T-helper 2 cell treated with Interferon-gamma antibody and Interleukin-4, amounts not matched to agents 5 μg/mL and 100 μg/mL, for 36 hours (primary cell): ENCODE data around the gene SREBF2.
A peak's percentile ranks its signal among the peaks of the same experiment; 100 is the strongest.

Source experiments
- DNase-seq: peaks from one replicate; pipeline ENCODE4 v3.0.0; 2021; ENCODE audit warnings: low spot score
- H3K27ac Mint-ChIP-seq: one replicate; pipeline ENCODE4 v1.8.0; 2021; ENCODE audit warnings: mild to moderate bottlenecking, mixed read lengths
- H3K27me3 Mint-ChIP-seq: one replicate; pipeline ENCODE4 v1.8.0; 2021; ENCODE audit warnings: low read depth, mixed read lengths
- H3K36me3 Mint-ChIP-seq: one replicate; pipeline ENCODE4 v1.8.0; 2021; ENCODE audit warnings: low read depth, mixed read lengths
- H3K4me1 Mint-ChIP-seq: one replicate; pipeline ENCODE4 v1.8.0; 2021; ENCODE audit warnings: low read depth, mixed read lengths
- H3K4me3 Mint-ChIP-seq: one replicate; pipeline ENCODE4 v1.8.0; 2022; ENCODE audit warnings: mild to moderate bottlenecking, moderate library complexity, mixed read lengths
- H3K9me3 Mint-ChIP-seq: one replicate; pipeline ENCODE4 v1.8.0; 2021; ENCODE audit warnings: mixed read lengths

The SREBF2 gene

DNA sequence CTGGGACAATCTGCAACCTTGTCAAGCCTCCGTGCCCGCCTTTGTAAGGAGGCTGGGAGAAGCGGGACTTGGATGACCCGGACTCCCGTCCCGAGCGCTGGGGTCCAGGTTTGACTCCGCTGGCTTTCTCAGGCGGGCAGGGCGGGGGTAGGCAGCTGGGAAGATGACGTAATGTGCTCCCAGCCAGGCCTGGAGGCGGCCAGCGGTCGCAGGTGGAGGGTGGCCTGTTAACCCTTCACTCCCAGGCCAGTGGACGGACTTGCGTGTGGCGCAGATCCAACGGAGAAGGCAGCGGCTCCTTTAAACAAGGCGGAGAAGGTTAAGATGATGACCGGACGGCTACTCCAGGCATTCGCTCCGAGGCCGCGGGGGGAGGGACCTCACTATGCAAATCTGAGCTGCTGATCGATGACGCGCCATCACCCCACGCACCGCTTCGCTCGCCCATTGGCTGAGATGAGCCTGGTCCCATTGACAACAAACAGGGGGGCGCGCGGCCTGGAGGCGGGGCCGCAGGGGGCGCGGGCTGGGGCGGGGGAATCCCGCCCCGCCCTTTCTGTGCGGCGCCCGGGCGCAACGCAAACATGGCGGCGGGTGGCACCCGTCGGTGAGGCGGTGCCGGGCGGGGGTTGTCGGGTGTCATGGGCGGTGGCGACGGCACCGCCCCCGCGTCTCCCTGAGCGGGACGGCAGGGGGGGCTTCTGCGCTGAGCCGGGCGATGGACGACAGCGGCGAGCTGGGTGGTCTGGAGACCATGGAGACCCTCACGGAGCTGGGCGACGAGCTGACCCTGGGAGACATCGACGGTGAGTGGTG is at the start of gene SREBF2:
Gene SREBF2, plus strand, starts transcription at position 553 of the 816 bp plus-strand sequence. Its CDS starts 166 bp downstream, at position 719.
- H3K36me3 Mint-ChIP-seq: peaks cover 53% of the 10 kb centered on the region
- no peaks in the 10 kb centered on the region for H3K27me3 Mint-ChIP-seq
- H3K4me1 Mint-ChIP-seq: peaks cover 46% of the 10 kb centered on the region
- H3K9me3 Mint-ChIP-seq: peaks cover 4% of the 10 kb centered on the region
- H3K4me3 Mint-ChIP-seq: peak within 1 kb of the TSS; percentile 95
- DNase-seq: peak; percentile 99
- peak within 1 kb of the TSS; percentile 99 for H3K27ac Mint-ChIP-seq

DNA sequence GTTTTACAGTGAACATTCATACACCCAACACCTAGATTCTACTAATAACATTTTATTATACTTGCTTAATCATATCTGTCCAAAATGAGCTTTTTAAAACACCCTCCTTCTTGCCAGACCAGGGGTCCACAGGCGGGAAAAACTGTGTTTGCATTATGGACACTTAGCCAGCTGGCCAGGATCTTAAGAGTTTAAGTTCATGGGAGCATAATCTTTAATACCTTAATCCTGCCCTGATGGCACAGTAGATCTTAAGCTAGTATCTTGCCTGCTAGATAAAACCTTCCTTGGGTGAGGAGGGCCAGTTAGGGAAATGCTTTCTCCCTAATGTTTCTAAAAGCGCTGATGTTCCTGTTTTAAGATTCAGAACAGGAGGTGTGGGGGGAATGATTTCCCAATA is 45.6 kb upstream of the SREBF2 start:
- Mint-ChIP-seq H3K36me3 (peaks cover 31% of the 10 kb centered on the region), H3K4me1 (peaks cover 21% of the 10 kb centered on the region), H3K27ac (no peak overlapping the region), H3K27me3 (no peaks in the 10 kb centered on the region), H3K9me3 (no peaks in the 10 kb centered on the region), H3K4me3 (no peak overlapping the region)
- DNase-seq: no peak

DNA sequence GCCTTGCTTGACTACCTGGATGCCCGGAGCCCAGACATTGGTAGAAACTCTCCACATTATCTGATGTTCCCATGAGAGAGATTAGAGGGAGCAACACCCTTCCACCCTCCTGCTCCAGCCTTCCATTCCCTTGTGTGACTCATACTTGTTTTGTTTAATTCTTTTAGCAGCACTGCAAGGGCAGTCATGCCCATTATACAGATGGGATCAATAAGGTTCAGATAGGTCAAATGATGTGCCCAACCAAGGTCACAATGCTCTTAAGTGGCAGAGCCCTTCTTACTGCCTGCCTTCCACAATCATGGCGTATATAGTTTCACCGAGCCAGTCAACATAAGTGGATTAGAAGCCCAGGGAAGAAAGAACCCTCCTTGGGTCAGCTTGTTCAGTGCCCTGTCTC is 39.0 kb upstream of the SREBF2 start:
- H3K4me3 Mint-ChIP-seq: no peak overlapping the region
- peaks cover 42% of the 10 kb centered on the region for H3K36me3 Mint-ChIP-seq
- H3K4me1 Mint-ChIP-seq: peaks cover 3% of the 10 kb centered on the region
- no peaks in the 10 kb centered on the region for H3K27me3 Mint-ChIP-seq
- no peaks in the 10 kb centered on the region for H3K9me3 Mint-ChIP-seq
- DNase-seq: no peak
- H3K27ac Mint-ChIP-seq: no peak overlapping the region

DNA sequence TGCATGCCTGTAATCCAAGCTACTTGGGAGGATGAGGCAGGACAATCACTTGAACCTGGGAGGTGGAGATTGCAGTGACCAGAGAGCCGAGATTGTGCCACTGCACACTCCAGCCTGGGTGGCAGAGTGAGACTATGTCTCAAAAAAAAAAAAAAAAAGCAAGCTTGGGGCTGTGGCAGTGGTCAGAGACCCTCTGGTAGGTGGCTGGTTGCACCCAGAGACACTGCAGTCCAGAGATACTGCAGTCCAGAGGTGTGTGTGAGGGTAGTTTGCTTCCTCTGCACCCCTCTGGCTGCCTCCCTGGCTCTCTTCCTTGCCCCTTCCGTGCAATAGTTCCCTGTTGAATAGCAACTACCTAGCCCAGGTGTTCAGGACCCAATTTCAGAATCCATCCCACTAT is 34.2 kb upstream of the SREBF2 start:
- Mint-ChIP-seq H3K9me3 (no peaks in the 10 kb centered on the region), H3K27ac (peak overlapping the region; percentile 77), H3K36me3 (peaks cover 21% of the 10 kb centered on the region), H3K27me3 (no peaks in the 10 kb centered on the region), H3K4me3 (no peak overlapping the region), H3K4me1 (peaks cover 22% of the 10 kb centered on the region)
- DNase-seq: no peak

DNA sequence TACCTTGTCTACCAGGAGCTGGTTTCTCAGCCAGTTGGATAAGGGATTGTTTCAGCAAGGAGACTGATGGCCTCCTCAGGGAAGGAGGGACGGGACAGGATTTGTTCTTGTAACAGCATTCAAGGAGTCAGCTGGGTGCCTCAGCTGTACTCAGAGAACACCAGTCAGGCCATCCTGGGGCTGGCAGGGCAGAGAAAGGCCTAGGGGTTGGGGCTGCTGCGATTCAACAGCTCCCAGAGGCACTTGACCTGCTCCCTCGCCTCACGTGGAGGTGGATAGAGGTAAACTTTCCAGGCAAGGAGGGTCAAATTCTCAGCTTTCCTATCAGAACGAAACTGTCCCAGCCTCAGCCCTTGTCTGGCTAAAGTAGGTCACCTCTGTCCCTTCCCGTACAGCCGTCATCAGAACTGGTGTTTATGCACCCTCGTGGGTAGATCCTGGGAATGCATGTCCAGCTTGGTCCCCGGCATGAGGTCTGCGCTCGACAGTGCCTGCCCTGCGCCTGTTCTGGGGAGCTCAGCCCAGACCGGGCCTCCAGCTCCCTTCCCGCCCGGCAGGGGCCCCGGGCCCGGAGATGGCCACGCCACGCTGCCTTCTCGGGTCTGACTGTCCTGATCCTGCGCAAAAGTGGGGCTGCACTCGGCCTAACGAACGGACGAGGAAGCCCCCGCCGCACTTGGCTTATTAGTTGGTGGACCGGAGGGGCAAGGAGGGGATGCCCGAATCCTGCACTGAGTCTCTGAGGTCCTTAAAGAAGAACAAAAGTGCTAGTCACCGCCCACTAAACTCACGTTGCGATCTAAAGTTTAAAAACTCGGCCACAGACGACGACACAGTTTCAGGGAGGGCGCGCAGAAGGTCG is 33.2 kb upstream of the SREBF2 start:
- Mint-ChIP-seq H3K36me3 (peaks cover 17% of the 10 kb centered on the region), H3K9me3 (no peaks in the 10 kb centered on the region)
- peak; percentile 23 for DNase-seq

DNA sequence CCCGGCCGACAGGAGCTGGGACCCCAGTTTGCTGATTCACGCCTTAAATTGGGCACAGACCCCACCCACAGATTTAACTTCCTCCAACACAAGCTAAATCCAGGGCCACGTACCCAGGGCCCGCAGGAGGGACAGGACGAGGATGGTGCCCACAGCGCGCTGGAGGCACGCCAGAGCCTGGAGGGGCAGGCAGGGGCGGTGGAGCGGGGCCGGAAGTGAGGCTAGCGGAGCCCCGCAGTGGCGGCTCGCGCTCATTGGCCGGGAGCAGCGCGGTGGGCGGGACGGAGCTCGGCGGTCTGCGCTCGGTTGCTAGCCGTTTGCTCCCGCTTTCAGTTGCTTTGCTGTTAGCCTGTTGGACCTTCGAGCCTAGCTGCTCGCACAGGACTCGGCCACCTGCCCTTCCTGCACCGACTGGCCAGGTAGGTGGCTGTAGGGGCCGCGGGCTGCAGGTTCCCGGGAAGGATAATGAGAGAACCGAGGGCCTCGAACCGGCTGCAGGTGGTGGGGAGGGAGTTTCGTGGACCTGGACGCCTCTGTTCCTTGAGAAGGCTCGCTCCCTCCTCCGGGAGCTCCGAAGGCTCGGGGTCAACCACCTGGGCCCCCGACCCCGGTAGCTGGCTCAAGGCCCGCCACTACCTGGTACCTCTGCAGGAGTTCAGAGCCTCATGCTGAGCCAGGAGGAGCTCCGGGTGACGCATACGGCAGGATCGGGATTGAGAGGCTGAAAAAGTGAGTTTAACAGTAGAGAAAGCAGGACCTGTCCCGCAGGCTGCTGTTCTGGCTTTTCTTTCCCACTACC is 32.4 kb upstream of the SREBF2 start, which contains the start of gene CCDC134:
Gene CCDC134, plus strand, starts transcription at position 332 of the 799 bp plus-strand sequence. CDS start 8,212 bp downstream, outside the sequence.
- peak within 1 kb of the TSS; percentile 91 for H3K4me3 Mint-ChIP-seq
- H3K36me3 Mint-ChIP-seq: peaks cover 14% of the 10 kb centered on the region
- H3K9me3 Mint-ChIP-seq: no peaks in the 10 kb centered on the region
- peaks cover 33% of the 10 kb centered on the region for H3K4me1 Mint-ChIP-seq
- DNase-seq: peak; percentile 92
- H3K27ac Mint-ChIP-seq: peak within 1 kb of the TSS; percentile 98
- H3K27me3 Mint-ChIP-seq: no peaks in the 10 kb centered on the region

More for the DNA sequence above, 33.2 kb upstream of the SREBF2 start:
- H3K4me1 Mint-ChIP-seq: peaks cover 29% of the 10 kb centered on the region
- peak overlapping the region; percentile 98 for H3K27ac Mint-ChIP-seq
- H3K27me3 Mint-ChIP-seq: no peaks in the 10 kb centered on the region
- peak overlapping the region; percentile 91 for H3K4me3 Mint-ChIP-seq

DNA sequence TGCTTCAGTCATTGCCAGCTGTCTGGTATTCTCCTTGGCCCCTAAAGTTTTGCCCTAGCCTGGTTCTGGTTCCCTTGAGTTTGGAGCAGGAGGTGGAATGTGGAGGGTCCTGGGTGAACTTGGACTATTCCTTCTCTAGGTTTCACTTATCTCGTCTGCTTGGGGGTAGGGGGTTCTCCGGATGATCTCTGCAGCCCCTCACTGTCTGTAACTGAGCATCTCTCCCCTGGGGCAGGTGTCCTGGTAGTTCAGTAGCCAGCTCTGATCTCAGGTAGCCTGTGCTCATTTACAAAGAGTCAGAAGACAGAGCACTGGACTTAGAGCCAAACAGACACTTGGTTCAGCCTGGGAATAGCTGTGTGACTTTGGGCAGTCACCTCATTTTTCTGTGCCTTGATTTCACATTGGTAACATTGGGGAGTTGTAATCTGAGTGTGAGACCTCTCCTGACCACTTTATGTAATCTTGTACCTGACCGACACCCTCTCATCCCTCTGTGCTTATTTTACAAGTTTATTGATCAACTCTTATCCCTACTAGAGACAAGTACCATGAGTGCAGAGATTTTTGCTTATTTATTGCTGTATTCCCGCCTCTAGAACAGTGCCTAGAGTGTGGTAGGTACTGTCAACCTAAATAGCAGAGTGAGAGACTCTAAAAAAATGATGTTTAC is 31.6 kb upstream of the SREBF2 start:
- Mint-ChIP-seq H3K9me3 (no peaks in the 10 kb centered on the region), H3K36me3 (peaks cover 12% of the 10 kb centered on the region), H3K4me1 (peaks cover 33% of the 10 kb centered on the region), H3K27me3 (no peaks in the 10 kb centered on the region), H3K4me3 (peak overlapping the region; percentile 91), H3K27ac (peak overlapping the region; percentile 98)
- no peak for DNase-seq

DNA sequence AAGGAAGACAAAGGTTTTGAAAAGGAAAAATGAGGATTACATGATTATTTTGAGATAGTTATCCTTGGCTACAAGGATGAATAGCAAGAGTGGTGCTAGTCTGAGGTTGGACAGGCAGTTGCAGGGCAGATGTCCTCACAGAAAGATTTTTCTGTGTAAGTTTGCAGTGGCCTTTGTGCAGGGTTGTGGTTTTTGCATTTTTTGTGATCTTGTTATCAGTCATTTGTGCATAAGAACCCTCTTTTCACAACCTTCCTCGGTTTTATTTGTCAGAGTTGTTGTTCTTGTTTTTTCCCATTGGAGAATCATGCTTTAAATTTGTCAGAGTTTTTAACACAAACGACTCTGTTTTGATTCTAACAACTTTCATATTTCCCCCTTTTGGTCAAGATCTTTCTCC is 31.0 kb upstream of the SREBF2 start:
- no peaks in the 10 kb centered on the region for H3K27me3 Mint-ChIP-seq
- H3K27ac Mint-ChIP-seq: peak overlapping the region; percentile 98
- H3K4me3 Mint-ChIP-seq: peak overlapping the region; percentile 91
- no peaks in the 10 kb centered on the region for H3K9me3 Mint-ChIP-seq
- peaks cover 33% of the 10 kb centered on the region for H3K4me1 Mint-ChIP-seq
- no peak for DNase-seq
- peaks cover 12% of the 10 kb centered on the region for H3K36me3 Mint-ChIP-seq

DNA sequence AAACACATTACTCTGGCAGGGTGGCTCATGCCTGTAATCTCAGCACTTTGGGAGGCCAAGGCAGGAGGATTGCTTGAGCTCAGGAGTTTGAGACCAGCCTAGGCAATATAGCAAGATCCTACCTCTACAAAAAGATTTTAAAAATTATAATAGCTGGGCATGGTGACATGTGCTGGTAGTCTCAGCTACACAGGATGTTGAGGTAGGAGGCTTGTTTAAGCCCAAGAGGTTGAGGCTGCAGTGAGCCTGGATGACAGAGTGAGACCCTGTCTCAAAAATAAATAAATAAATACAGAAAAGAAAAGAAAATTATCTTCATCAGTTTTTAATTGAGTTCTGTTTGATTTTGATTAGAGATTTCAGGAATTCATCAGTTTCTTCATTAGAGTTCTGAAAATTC is 27.3 kb upstream of the SREBF2 start:
- peak overlapping the region; percentile 18 for H3K27ac Mint-ChIP-seq
- H3K36me3 Mint-ChIP-seq: peaks cover 17% of the 10 kb centered on the region
- no peaks in the 10 kb centered on the region for H3K9me3 Mint-ChIP-seq
- H3K27me3 Mint-ChIP-seq: no peaks in the 10 kb centered on the region
- no peak for DNase-seq
- H3K4me1 Mint-ChIP-seq: peaks cover 22% of the 10 kb centered on the region
- H3K4me3 Mint-ChIP-seq: no peak overlapping the region

DNA sequence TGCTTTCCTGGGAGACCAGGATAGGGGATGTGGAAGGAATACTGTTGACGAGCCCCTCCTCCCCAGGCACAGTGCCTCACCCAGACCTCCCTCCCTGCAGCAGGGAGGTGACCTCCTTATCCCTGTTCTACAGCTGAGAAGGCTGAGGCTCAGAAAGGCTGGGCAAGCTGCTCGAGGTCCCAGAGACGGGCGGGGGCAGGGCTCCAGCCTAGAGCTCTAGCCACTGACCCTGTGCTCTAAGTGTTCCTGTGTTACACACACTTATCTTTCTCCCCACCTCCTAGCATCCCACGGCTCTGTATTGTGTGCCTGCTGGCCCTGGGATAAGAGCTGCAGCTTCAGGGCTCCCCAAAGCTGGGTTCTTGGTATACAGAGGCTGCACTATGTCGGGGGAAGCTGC is 24.5 kb upstream of the SREBF2 start:
- DNase-seq: no peak
- H3K9me3 Mint-ChIP-seq: no peaks in the 10 kb centered on the region
- H3K27ac Mint-ChIP-seq: no peak overlapping the region
- H3K4me1 Mint-ChIP-seq: peaks cover 11% of the 10 kb centered on the region
- H3K4me3 Mint-ChIP-seq: no peak overlapping the region
- no peaks in the 10 kb centered on the region for H3K27me3 Mint-ChIP-seq
- peaks cover 13% of the 10 kb centered on the region for H3K36me3 Mint-ChIP-seq

DNA sequence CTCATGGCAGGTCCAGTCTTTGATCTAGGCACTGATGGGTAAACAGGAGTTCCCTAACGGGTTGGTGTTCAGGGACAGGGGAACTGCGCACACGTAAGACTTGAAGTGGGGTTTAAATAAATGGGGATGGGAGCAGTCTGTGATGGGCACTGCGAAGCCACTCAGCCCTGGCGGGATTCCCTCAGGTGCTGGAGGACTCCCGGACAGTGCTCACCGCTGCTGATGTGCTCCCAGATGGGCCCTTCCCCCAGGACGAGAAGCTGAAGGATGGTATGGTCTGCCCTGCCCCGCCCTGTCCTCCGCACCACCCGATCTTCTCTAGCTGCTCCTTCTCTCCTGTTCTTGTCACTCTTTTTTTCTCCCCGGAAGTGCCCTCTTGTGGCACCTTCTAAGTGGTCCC is 22.9 kb upstream of the SREBF2 start:
- H3K4me3 Mint-ChIP-seq: no peak overlapping the region
- no peak overlapping the region for H3K27ac Mint-ChIP-seq
- DNase-seq: no peak
- peaks cover 1% of the 10 kb centered on the region for H3K4me1 Mint-ChIP-seq
- H3K27me3 Mint-ChIP-seq: no peaks in the 10 kb centered on the region
- no peaks in the 10 kb centered on the region for H3K9me3 Mint-ChIP-seq
- peaks cover 18% of the 10 kb centered on the region for H3K36me3 Mint-ChIP-seq

DNA sequence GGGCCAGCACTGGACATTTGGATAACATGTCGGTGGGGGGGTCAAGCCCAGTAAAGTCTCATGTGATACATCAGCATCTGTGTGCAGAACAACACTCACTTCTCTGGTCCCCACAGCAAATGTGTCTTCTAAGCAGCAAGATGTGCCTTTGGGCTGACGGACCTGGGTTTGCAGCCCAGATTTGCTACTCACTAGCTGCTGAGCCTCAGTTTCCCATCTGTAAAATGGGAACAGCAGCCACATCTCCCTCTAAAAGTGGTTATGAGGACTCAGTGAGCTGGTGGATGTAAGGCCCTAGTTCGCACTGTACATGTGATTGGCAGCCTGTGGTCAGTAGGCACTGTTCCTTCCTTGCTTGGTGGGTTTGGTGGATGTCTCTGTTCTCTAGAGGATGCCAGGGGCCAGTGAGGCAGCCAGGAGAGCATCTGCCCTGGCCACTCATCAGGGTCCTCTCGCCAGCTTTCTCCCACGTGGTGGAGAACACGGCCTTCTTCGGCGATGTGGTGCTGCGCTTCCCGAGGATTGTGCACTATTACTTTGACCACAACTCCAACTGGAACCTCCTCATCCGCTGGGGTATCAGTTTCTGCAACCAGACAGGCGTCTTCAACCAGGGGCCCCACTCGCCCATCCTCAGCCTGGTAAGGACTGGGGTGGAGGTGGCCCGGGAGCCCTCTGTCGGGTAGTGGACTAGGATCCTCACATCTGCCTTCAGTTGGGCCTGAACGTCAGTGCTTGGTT is 19.9 kb upstream of the SREBF2 start:
- H3K4me1 Mint-ChIP-seq: no peaks in the 10 kb centered on the region
- DNase-seq: no peak
- H3K4me3 Mint-ChIP-seq: no peak overlapping the region
- H3K27ac Mint-ChIP-seq: no peak overlapping the region
- no peaks in the 10 kb centered on the region for H3K9me3 Mint-ChIP-seq
- H3K36me3 Mint-ChIP-seq: peaks cover 23% of the 10 kb centered on the region
- H3K27me3 Mint-ChIP-seq: no peaks in the 10 kb centered on the region
